ENCODE results near the gene PPP2R5A.

Gene PPP2R5A

DNA sequence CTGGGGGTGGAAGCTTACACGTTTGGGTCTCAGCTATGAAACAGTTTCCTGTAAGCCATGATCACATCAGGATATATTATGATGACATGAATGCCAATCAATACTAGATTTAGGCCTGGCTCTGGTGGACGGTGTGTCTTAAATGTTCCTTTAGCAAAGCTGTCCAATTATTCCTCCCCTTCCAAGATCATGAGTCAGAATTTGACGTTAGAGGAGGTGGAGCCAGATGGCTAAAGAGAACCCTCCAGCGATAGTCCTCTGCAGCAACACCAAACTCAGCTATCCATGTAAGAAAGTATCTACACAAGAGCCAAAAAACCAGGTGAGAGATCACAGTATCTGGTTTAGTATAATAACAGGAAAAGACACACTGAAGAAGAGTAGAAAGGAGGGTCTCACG lies 81.7 kb downstream of the PPP2R5A start:
- POLR2A ChIA-PET = interaction anchor here (0.5 to 0.7 kb wide), 2 partner anchors 398 to 568 kb away, joined by 3 read pairs; no protein-coding TSS in a partner anchor
- CTCF ChIA-PET = interaction anchor here (0.7 to 5.8 kb wide), 15 partner anchors 13 to 685 kb away, joined by 3 to 84 read pairs (median 5); partner anchors contain the start of genes DTL and INTS7
- Histone ChIP-seq H3K4me3 (ENCODE audit: control insufficient read depth in 1 of 7, extremely low read depth in 1 of 7, insufficient read depth in 4 of 7, low read depth in 2 of 7, low read length in 6 of 7) (no peak overlapping the region), H3K27ac (ENCODE audit: insufficient read depth in 1 of 2, low read depth in 1 of 2, low read length in 2 of 2, poor library complexity in 1 of 2, severe bottlenecking in 2 of 2) (no peak overlapping the region), H3K27me3 (replicated peaks in 2 of 5; ENCODE audit: control insufficient read depth in 4 of 5, insufficient read depth in 5 of 5, low read length in 4 of 5) (no peaks in the 10 kb centered on the region), H3K9me3 (ENCODE audit: control extremely low read depth in 1 of 5, control insufficient read depth in 4 of 5, insufficient read depth in 2 of 5, low read depth in 1 of 5, low read length in 4 of 5) (peaks cover 0 to 2% (median 0%) of the 10 kb centered on the region in 5 experiments), H3K4me1 (ENCODE audit: control extremely low read depth in 1 of 4, control insufficient read depth in 4 of 4, insufficient read depth in 4 of 4, low read length in 3 of 4) (no peaks in the 10 kb centered on the region), H3K36me3 (ENCODE audit: control insufficient read depth in 4 of 4, insufficient read depth in 4 of 4, low read length in 3 of 4) (peaks cover 9 to 62% (median 36%) of the 10 kb centered on the region in 4 experiments)
- no peak for DNase-seq
- WGBS (ENCODE audit: insufficient coverage) = no CpG with 5 or more reads among the region's 5 CpGs

- Histone ChIP-seq H3K4me3 (ENCODE audit: control insufficient read depth in 1 of 7, extremely low read depth in 1 of 7, insufficient read depth in 4 of 7, low read depth in 2 of 7, low read length in 6 of 7) (no peak overlapping the region), H3K4me1 (ENCODE audit: control extremely low read depth in 1 of 4, control insufficient read depth in 4 of 4, insufficient read depth in 4 of 4, low read length in 3 of 4) (no peaks in the 10 kb centered on the region), H3K36me3 (ENCODE audit: control insufficient read depth in 4 of 4, insufficient read depth in 4 of 4, low read length in 3 of 4) (peaks cover 9 to 58% (median 35%) of the 10 kb centered on the region in 4 experiments), H3K27me3 (replicated peaks in 2 of 5; ENCODE audit: control insufficient read depth in 4 of 5, insufficient read depth in 5 of 5, low read length in 4 of 5) (no peaks in the 10 kb centered on the region), H3K9me3 (ENCODE audit: control extremely low read depth in 1 of 5, control insufficient read depth in 4 of 5, insufficient read depth in 2 of 5, low read depth in 1 of 5, low read length in 4 of 5) (peaks cover 0 to 2% (median 0%) of the 10 kb centered on the region in 5 experiments), H3K27ac (ENCODE audit: insufficient read depth in 1 of 2, low read depth in 1 of 2, low read length in 2 of 2, poor library complexity in 1 of 2, severe bottlenecking in 2 of 2) (no peak overlapping the region)
- ChIA-PET POLR2A (interaction anchor here (0.5 kb wide), 1 partner anchor 569 kb away, joined by 3 read pairs; no protein-coding TSS in a partner anchor), CTCF (interaction anchor here (0.7 to 5.8 kb wide), 18 partner anchors 10 to 687 kb away, joined by 3 to 84 read pairs (median 5); partner anchors contain the start of genes DTL and INTS7)
- no peak for DNase-seq
- no CpG with 5 or more reads among the region's 2 CpGs for WGBS (ENCODE audit: insufficient coverage)
Observed at GRCh38 chr1:212367474-212368072, 82.4 kb downstream of the PPP2R5A start.

GRCh38 chr1:212368073-212368484 lies 82.9 kb downstream of the PPP2R5A start:
- ChIA-PET POLR2A (no interaction called here), CTCF (interaction anchor here (0.6 to 5.8 kb wide), 18 partner anchors 9 to 687 kb away, joined by 3 to 84 read pairs (median 4); partner anchors contain the start of genes DTL and INTS7)
- Histone ChIP-seq H3K36me3 (ENCODE audit: control insufficient read depth in 4 of 4, insufficient read depth in 4 of 4, low read length in 3 of 4) (peaks cover 11 to 62% (median 36%) of the 10 kb centered on the region in 4 experiments), H3K9me3 (ENCODE audit: control extremely low read depth in 1 of 5, control insufficient read depth in 4 of 5, insufficient read depth in 2 of 5, low read depth in 1 of 5, low read length in 4 of 5) (peaks cover 0 to 5% (median 2%) of the 10 kb centered on the region in 5 experiments), H3K27ac (ENCODE audit: insufficient read depth in 1 of 2, low read depth in 1 of 2, low read length in 2 of 2, poor library complexity in 1 of 2, severe bottlenecking in 2 of 2) (no peak overlapping the region), H3K27me3 (replicated peaks in 2 of 5; ENCODE audit: control insufficient read depth in 4 of 5, insufficient read depth in 5 of 5, low read length in 4 of 5) (no peaks in the 10 kb centered on the region), H3K4me1 (ENCODE audit: control extremely low read depth in 1 of 4, control insufficient read depth in 4 of 4, insufficient read depth in 4 of 4, low read length in 3 of 4) (no peaks in the 10 kb centered on the region), H3K4me3 (ENCODE audit: control insufficient read depth in 1 of 7, extremely low read depth in 1 of 7, insufficient read depth in 4 of 7, low read depth in 2 of 7, low read length in 6 of 7) (no peak overlapping the region)
- no CpG with 5 or more reads among the region's 3 CpGs for WGBS (ENCODE audit: insufficient coverage)
- DNase-seq = peak; percentile 75 to 89 (median 86)

DNA sequence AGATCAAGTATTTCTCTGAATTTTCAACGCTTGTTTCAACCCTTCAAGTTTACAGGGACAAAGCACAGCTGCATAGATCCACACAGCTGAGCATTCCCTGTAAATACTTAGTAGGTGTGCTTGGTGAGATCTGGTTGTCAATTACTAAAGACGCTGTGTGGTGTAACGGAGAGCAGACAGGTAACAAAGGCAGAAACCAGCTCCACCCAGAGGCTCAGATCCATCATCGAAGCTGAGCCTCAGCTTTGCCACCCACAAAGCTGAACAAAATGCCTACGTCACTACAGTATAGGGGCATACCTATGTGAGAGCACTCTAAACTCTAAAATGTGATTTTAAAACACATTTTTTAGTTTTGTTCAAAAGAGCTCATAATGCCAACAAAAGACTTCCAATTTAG lies 90.8 kb downstream of the PPP2R5A start:
- H3K27ac ChIP-seq (ENCODE audit: insufficient read depth in 1 of 2, low read depth in 1 of 2, low read length in 2 of 2, poor library complexity in 1 of 2, severe bottlenecking in 2 of 2) = no peak overlapping the region
- ChIA-PET CTCF (interaction anchor here (0.6 to 1.7 kb wide), 7 partner anchors 11 to 587 kb away, joined by 3 to 5 read pairs (median 3); no protein-coding TSS in a partner anchor), POLR2A (no interaction called here)
- WGBS (ENCODE audit: insufficient coverage) = 100% methylated on average over 3 of the region's 5 CpGs
- peaks cover 0 to 6% (median 4%) of the 10 kb centered on the region in 5 experiments for H3K9me3 ChIP-seq (ENCODE audit: control extremely low read depth in 1 of 5, control insufficient read depth in 4 of 5, insufficient read depth in 2 of 5, low read depth in 1 of 5, low read length in 4 of 5)
- no peaks in the 10 kb centered on the region for H3K27me3 ChIP-seq (replicated peaks in 2 of 5; ENCODE audit: control insufficient read depth in 4 of 5, insufficient read depth in 5 of 5, low read length in 4 of 5)
- no peak for DNase-seq
- H3K36me3 ChIP-seq (ENCODE audit: control insufficient read depth in 4 of 4, insufficient read depth in 4 of 4, low read length in 3 of 4) = peaks cover 19 to 82% (median 51%) of the 10 kb centered on the region in 4 experiments
- no peaks in the 10 kb centered on the region for H3K4me1 ChIP-seq (ENCODE audit: control extremely low read depth in 1 of 4, control insufficient read depth in 4 of 4, insufficient read depth in 4 of 4, low read length in 3 of 4)
- no peak overlapping the region for H3K4me3 ChIP-seq (ENCODE audit: control insufficient read depth in 1 of 7, extremely low read depth in 1 of 7, insufficient read depth in 4 of 7, low read depth in 2 of 7, low read length in 6 of 7)

DNA sequence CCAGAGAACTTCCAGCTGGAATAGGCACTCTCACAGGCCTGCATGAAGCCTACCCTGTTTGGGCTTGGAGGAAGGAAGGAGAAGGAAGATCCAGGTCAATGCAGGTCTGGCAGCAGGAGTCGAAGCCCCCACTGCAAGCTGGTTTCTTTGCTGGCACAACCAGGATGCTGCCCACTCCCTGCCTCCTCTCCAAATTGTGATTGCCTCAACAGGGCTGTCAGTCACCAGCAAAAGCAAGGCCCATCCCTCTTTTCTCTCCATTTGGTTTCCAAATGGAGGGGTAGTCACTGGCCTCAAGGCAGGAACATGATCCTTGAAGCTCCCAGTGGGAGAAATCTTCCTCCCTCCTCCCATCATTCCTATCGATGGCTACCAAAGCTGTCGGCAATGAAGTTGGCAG lies 92.4 kb downstream of the PPP2R5A start:
- 67% methylated on average over 1 of the region's 3 CpGs for WGBS (ENCODE audit: insufficient coverage)
- Histone ChIP-seq H3K4me1 (ENCODE audit: control extremely low read depth in 1 of 4, control insufficient read depth in 4 of 4, insufficient read depth in 4 of 4, low read length in 3 of 4) (no peaks in the 10 kb centered on the region), H3K4me3 (ENCODE audit: control insufficient read depth in 1 of 7, extremely low read depth in 1 of 7, insufficient read depth in 4 of 7, low read depth in 2 of 7, low read length in 6 of 7) (no peak overlapping the region), H3K36me3 (ENCODE audit: control insufficient read depth in 4 of 4, insufficient read depth in 4 of 4, low read length in 3 of 4) (peaks cover 18 to 85% (median 53%) of the 10 kb centered on the region in 4 experiments), H3K27me3 (replicated peaks in 2 of 5; ENCODE audit: control insufficient read depth in 4 of 5, insufficient read depth in 5 of 5, low read length in 4 of 5) (no peaks in the 10 kb centered on the region), H3K27ac (ENCODE audit: insufficient read depth in 1 of 2, low read depth in 1 of 2, low read length in 2 of 2, poor library complexity in 1 of 2, severe bottlenecking in 2 of 2) (no peak overlapping the region), H3K9me3 (ENCODE audit: control extremely low read depth in 1 of 5, control insufficient read depth in 4 of 5, insufficient read depth in 2 of 5, low read depth in 1 of 5, low read length in 4 of 5) (peaks cover 0 to 6% (median 2%) of the 10 kb centered on the region in 5 experiments)
- no peak for DNase-seq
- ChIA-PET POLR2A (no interaction called here), CTCF (interaction anchor here (1.1 to 1.8 kb wide), 3 partner anchors 9 to 318 kb away, joined by 3 to 6 read pairs (median 5); no protein-coding TSS in a partner anchor)

GRCh38 chr1:212379366-212379765 lies 94.2 kb downstream of the PPP2R5A start:
- Histone ChIP-seq H3K36me3 (ENCODE audit: control insufficient read depth in 4 of 4, insufficient read depth in 4 of 4, low read length in 3 of 4) (peaks cover 22 to 84% (median 58%) of the 10 kb centered on the region in 4 experiments), H3K9me3 (ENCODE audit: control extremely low read depth in 1 of 5, control insufficient read depth in 4 of 5, insufficient read depth in 2 of 5, low read depth in 1 of 5, low read length in 4 of 5) (peaks cover 0 to 2% (median 0%) of the 10 kb centered on the region in 5 experiments), H3K4me1 (ENCODE audit: control extremely low read depth in 1 of 4, control insufficient read depth in 4 of 4, insufficient read depth in 4 of 4, low read length in 3 of 4) (no peaks in the 10 kb centered on the region), H3K27ac (ENCODE audit: insufficient read depth in 1 of 2, low read depth in 1 of 2, low read length in 2 of 2, poor library complexity in 1 of 2, severe bottlenecking in 2 of 2) (no peak overlapping the region), H3K27me3 (replicated peaks in 2 of 5; ENCODE audit: control insufficient read depth in 4 of 5, insufficient read depth in 5 of 5, low read length in 4 of 5) (no peaks in the 10 kb centered on the region), H3K4me3 (ENCODE audit: control insufficient read depth in 1 of 7, extremely low read depth in 1 of 7, insufficient read depth in 4 of 7, low read depth in 2 of 7, low read length in 6 of 7) (no peak overlapping the region)
- 100% methylated on average over 1 of the region's 2 CpGs for WGBS (ENCODE audit: insufficient coverage)
- CTCF ChIA-PET = interaction anchor here (1.1 to 1.7 kb wide), 2 partner anchors 12 to 309 kb away, joined by 3 to 4 read pairs; no protein-coding TSS in a partner anchor
- POLR2A ChIA-PET = no interaction called here
- DNase-seq = no peak
